HL-60/S4 treated with phorbol 12-myristate 13-acetate at 8.2 ng/mL for 4 days and 3 days (cell line): ENCODE measurements around the gene MLEC.

Experiments used
- in situ Hi-C: fragments of 300-500 bp; cut with MboI; formaldehyde crosslinking; loops from 2 replicates; pipeline ENCODE4 v1.15.0; 2022; ENCODE audit warnings: low sequenced_read_pairs

The MLEC gene

DNA sequence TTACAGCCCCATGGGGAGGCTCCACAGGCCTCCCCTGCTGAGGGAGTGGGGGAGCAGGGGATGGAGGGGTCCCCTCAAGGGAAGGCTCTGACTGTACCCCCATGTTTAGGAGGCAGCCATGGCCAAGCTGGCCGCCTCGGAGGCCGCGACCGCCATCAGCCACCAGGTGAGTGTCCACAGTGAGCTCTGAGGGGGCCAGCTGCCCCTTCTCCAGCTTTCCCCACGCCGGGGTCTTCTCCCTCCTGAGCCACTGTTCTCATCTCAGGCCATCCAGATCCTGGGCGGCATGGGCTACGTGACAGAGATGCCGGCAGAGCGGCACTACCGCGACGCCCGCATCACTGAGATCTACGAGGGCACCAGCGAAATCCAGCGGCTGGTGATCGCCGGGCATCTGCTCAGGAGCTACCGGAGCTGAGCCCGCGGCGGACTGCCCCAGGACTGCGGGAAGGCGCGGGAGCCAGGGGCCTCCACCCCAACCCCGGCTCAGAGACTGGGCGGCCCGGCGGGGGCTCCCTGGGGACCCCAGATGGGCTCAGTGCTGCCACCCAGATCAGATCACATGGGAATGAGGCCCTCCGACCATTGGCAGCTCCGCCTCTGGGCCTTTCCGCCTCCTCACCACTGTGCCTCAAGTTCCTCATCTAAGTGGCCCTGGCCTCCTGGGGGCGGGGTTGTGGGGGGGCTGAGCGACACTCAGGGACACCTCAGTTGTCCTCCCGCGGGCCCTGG is 52.2 kb downstream of the MLEC start:
- in situ Hi-C loops = no loop called here

DNA sequence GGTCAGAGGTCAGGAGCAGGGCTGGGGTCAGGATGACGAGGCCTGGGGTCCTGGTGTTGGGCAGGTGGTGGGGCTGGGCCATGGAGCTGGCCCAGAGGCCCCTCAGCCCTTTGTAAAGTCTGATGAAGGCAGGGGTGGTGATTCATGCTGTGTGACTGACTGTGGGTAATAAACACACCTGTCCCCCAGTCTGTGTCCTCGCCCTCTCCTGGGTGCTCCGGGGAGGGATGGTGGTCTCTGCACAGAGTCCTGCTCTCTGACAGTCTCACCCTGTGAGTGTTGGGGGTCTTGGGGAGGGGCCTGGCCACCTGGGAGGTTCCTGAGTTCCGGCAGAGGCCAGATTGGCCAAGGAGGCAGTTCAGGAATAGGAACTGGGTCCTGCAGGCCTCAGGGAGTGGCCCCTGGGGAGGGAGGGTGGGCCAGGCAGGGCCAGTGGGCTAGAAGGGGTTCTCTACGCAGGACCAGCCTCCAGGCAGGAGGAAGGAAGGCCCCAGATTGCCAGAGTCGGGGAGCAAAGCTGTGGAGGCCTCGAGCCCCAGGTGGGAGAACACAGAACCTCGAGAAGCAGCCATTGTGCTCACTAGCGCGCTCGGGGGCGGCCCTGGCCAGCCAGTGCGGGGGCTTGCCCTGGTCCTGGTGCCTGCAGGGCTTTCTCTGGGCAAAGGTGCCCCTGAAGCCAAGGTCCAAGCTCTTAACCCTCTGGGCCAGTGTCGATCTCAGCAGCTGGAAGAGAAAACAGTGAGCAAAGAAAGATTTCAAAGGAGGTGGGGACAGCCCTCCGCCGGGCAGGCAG is 53.1 kb downstream of the MLEC start:
- in situ Hi-C loops = no loop called here

DNA sequence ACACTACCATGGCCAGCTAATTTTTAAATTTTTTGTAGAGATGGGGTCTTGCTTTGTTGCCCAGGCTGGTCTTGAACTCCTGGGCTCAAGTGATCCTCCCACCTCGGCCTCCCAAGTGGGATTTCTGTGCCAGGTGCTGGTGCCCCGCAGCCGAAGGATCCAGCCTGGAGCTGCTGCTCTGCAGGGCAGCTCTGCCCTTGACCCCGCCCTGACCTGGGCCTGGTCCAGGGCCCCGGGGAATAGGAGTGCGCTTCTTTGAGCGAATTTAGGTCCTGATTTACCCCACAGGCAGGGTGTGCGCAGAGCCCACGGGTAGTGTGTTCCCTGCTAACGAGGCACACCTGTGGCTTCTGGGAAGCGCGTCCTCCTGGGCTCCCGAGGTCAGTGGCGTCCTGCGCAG is 53.9 kb downstream of the MLEC start:
- in situ Hi-C loops = no loop called here

DNA sequence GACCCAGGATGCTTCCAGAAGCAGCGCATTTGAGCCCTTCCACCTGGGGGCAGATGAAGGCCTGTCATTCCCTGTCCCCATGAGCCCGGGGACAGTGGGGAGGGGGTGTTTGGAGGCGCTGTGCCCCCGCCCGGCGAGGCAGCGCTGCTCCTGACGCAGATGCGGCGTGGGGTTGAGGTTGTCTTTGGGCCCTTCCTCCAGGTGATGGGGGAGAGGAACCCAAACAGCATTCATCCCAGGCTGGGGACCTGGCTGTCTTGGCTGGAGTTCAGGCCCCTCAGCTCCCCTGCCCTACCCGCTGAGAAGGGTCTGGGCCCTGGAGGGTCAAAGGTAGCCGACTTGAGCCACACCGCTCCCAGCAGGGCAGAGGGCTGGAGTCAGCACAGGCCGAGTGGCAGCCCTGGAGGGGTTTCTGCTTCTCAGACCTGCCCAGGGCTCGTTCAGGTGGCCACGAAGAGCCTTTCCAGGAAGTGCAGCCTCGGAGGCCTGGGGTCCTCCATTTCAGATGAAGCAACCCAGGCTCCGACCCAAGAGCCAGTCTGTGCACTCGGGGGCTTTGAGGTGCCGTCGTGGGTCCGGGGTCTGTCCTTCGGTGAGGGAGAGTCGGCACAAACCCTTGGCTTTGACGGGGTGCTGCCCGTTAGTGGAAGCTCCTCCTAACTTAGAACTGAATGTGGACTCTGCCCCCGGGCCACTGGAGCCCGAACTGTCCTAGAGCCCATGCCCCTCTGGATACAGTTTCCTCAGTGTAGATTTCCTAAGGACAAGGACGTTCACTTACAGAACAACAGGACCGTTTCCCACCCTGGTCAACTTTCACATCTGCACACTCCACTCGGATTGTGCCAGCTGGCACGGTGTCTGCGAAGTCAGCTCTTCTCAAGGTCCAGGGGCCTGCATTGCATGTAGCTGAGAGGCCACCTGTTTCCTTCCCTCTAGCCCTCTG is 54.8 kb downstream of the MLEC start:
- in situ Hi-C loops = no loop called here

DNA sequence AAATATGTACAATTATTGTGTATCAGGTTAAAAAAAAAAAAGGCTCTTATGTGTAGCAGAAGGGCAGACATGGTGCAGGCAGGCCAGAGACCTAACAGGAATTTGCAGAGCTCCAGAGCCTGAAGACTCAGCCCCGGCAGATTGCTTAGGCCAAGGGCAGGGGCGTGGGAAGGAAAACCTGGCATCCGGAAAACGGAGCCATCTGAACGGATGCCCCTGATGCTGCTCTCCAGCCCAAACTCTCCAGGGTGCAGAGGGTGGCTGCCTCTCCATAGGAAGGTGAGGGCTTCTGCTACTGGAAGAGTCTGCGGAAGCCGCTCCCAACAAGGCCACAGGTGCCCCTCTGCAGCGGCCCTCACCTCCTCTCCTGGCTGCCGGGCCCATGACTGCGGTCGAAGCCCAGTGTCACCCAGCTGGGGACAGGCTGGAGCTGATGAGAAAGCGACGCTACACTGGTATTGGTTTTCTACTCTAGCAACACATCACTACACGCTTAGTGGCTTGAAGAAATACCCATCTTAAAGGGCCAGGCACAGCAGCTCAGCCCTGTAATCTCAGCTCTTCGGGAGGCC is 58.1 kb downstream of the MLEC start:
- in situ Hi-C loops = no loop called here

DNA sequence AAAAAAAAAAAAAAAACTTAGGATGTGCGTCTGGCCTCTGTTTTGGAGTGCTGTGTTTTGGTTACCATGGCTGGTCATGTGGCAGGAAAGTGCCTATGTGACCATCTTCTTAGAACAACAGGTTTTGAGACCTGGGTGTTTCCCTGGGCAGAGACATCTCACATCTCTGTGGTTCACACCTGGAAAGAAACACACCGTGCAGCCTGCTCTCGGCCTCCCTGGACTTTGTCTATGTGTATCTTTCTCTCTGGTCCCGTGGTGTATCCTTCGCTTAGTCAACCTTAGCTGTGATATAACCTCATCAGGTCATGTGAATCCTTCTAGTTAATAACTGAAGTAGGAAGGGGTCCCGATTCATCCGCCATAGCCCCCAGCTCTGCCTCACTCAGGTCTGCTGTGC is 61.3 kb downstream of the MLEC start:
- in situ Hi-C loops = no loop called here

DNA sequence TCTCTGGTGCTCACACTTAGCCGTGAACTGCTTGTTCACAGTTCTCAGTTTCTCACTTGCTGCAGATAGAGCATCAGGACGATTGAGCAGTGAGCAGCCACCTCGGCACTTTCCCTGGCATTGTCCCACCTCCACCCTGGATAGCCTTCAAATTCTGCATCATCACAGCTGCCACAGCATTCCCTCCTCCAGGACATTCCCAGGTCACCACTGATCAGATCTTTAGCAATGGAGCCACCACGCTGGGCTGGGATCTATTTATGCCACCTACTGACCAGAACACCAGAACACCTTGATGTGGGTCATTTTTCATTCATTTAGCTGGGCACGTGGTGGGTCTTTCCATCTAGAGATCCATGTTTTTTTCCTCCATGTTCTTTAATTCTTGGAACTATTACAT is 62.3 kb downstream of the MLEC start:
- in situ Hi-C loops = no loop called here

DNA sequence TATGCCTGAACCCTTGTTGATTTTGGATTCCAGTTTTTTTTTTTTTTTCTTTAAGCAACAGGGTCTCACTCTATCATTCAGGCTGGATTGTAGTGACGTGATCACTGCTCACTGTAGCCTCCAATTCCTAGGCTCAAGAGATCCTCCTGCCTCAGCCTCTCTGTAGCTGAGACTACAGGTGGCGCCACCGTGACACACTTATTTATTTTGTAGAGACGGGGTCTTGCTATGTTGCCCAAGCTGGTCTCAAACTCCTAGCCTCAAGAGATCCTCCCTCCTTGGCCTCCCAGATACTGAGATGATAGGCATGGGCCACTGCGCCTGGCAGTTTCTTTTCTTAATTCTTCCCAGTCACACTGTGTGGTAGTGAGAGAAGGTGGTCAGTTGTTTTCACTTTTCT is 63.9 kb downstream of the MLEC start:
- in situ Hi-C loops = no loop called here

DNA sequence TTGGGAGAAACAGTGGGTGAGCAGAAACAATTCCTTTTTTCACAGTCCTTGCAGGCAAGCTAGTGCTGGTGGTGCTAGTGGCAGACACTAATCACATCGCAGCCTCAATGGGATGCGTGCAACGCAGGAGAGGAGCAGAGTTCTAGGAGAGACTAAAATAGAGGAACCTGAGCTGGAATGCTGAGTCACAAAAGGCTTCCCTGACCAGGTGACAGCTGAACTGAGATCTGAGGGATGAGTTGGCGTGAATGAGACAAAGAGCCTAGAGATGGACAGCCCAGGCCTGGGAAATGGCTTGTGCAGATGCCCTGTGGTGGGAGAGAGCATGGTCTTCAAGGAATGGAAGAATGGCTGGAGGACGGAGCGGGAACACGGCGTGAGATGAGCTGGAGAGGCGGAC is 64.4 kb downstream of the MLEC start:
- in situ Hi-C loops = no loop called here
